Natural killer cell (primary cell): ENCODE results near the gene FAT1. TPM values are rescaled to one million over a fixed set of nuclear protein-coding genes. Genes with fewer than 3 reads are reported as not detected.

Experiments used
- ATAC-seq, 3 donors: fragments of 150-1000 bp in 2 of 3; fragments of 200-7000 bp in 1 of 3; cut with Tn5 transposase; 1 replicate in 1 of 3; 2 replicates in 2 of 3; pipeline ENCODE4 v1.10.0; 2021; ENCODE audit warnings: mild to moderate bottlenecking in 2 of 3, moderate library complexity in 2 of 3
- DNase-seq, 2 donors: peaks; one replicate each; pipeline versions ENCODE4 v3.0.0 to v3.0.0-alpha.2; 2013 to 2021; ENCODE audit warnings: mixed read lengths in 1 of 2
- H3K27ac ChIP-seq: one replicate; pipeline ENCODE4 v1.5.1; 2013; ENCODE audit warnings: mild to moderate bottlenecking, low read length
- H3K27me3 ChIP-seq: one replicate; pipeline ENCODE4 v1.6.1; 2013; ENCODE audit warnings: low read length; ENCODE audit not compliant: control insufficient read depth, insufficient read depth
- H3K36me3 ChIP-seq: one replicate; pipeline ENCODE4 v1.6.1; 2013; ENCODE audit warnings: low read length; ENCODE audit not compliant: control insufficient read depth, insufficient read depth
- H3K4me1 ChIP-seq: one replicate; pipeline ENCODE4 v1.6.1; 2013; ENCODE audit warnings: low read length; ENCODE audit not compliant: control insufficient read depth, insufficient read depth
- H3K4me3 ChIP-seq: one replicate; pipeline ENCODE4 v1.5.1; 2013; ENCODE audit warnings: low read length
- H3K9me3 ChIP-seq: one replicate; pipeline ENCODE4 v1.6.1; 2013; ENCODE audit warnings: low read length; ENCODE audit not compliant: control insufficient read depth, insufficient read depth
- H3K27ac Mint-ChIP-seq, 2 donors: one replicate each; pipeline ENCODE4 v1.8.0; 2022; ENCODE audit warnings: mild to moderate bottlenecking in 2 of 2, mixed read lengths in 2 of 2, moderate library complexity in 1 of 2
- H3K27me3 Mint-ChIP-seq, 2 donors: one replicate each; pipeline ENCODE4 v1.8.0; 2022; ENCODE audit warnings: low read depth in 2 of 2, mixed read lengths in 2 of 2
- H3K36me3 Mint-ChIP-seq: one replicate; pipeline ENCODE4 v1.8.0; 2022; ENCODE audit warnings: mixed read lengths
- H3K4me1 Mint-ChIP-seq, 2 donors: one replicate each; pipeline ENCODE4 v1.8.0; 2022; ENCODE audit warnings: mixed read lengths in 2 of 2
- H3K4me3 Mint-ChIP-seq: one replicate; pipeline ENCODE4 v1.8.0; 2022; ENCODE audit warnings: mild to moderate bottlenecking, moderate library complexity, mixed read lengths
- H3K9me3 Mint-ChIP-seq, 2 donors: one replicate each; pipeline ENCODE4 v1.8.0; 2022; ENCODE audit warnings: mixed read lengths in 2 of 2
- WGBS: methylation state at CpG from one replicate; pipeline ENCODE4 v1.1.7; 2013; ENCODE audit warnings: missing lambda C conversion rate; ENCODE audit not compliant: insufficient coverage; 5-methylcytosine and 5-hydroxymethylcytosine counted together
- intact Hi-C: fragments of 100-400 bp; cut with micrococcal nuclease; formaldehyde crosslinking; loops from one replicate; pipeline ENCODE4 v1.14.2; 2022
- total RNA-seq, 4 donors: library from RNA; stranded (reverse); fragments of 120-200 nt in 1 of 4; gene quantifications; one replicate each; pipeline versions ENCODE4 v1.2.3 to v1.2.4, GENCODE V29; 2013 to 2022
- TF ChIP-seq, protein P1 (sequence below): fragments of 200-600 bp; IDR thresholded peaks from one replicate; pipeline ENCODE4 v1.8.0; 2022; ENCODE audit warnings: antibody characterized with exemption

Gene FAT1
- total RNA-seq, 3 donors from 2014 or later (not counting 1 experiment from before 2014, with no cell fraction given) = not detected

DNA sequence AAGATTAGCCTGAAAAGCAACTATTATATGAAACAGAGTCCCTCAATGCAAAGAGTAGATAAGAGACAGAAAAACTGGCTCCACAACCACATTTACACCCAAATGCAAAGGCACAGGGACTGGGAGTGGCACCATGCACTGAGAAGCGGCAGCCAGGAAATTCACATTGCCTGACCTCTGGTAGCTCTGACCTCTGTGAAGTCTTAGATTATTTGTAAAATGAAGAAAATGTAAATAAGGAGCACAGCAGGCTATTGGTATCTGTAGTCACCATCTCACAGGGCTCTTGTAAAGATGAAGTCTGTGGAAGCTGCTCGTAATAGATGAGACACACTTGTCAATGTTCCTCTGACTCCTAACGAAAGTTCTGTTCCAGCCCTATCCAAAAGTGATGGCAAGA is 69.7 kb downstream of the FAT1 start:
- DNase-seq = no peak
- no peak for ATAC-seq
- H3K27me3 Mint-ChIP-seq = no peaks in the 10 kb centered on the region

DNA sequence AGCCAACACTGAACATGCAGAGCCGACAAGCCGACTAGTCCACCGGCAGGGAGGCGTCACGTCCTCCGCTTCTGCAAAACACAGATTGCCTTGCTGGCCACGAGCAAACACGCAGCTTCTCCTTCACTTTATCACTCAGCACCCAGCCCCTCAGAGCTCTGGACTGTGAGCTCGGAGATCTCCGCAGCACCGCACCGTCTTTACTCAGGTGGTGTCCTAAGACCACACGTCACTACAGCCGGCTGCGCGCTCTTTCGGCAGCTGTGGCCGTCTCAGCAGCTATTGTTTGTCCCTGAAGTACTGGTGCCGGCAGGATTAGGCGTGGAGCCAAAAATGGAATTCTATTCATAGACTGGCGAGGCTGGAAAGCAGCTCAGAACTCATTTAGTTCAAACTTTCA is 72.0 kb downstream of the FAT1 start:
- Mint-ChIP-seq H3K27ac (no peak overlapping the region), H3K4me3 (no peak overlapping the region), H3K9me3 (peaks cover 4 to 8% of the 10 kb centered on the region in 2 donors), H3K4me1 (no peaks in the 10 kb centered on the region), H3K36me3 (no peaks in the 10 kb centered on the region), H3K27me3 (no peaks in the 10 kb centered on the region)
- intact Hi-C loops = no loop called here
- H3K36me3 ChIP-seq = no peaks in the 10 kb centered on the region
- no peak for DNase-seq
- H3K4me1 ChIP-seq = no peaks in the 10 kb centered on the region
- no peak for ATAC-seq
- no peak overlapping the region for H3K27ac ChIP-seq
- TF ChIP-seq, protein P1, sequence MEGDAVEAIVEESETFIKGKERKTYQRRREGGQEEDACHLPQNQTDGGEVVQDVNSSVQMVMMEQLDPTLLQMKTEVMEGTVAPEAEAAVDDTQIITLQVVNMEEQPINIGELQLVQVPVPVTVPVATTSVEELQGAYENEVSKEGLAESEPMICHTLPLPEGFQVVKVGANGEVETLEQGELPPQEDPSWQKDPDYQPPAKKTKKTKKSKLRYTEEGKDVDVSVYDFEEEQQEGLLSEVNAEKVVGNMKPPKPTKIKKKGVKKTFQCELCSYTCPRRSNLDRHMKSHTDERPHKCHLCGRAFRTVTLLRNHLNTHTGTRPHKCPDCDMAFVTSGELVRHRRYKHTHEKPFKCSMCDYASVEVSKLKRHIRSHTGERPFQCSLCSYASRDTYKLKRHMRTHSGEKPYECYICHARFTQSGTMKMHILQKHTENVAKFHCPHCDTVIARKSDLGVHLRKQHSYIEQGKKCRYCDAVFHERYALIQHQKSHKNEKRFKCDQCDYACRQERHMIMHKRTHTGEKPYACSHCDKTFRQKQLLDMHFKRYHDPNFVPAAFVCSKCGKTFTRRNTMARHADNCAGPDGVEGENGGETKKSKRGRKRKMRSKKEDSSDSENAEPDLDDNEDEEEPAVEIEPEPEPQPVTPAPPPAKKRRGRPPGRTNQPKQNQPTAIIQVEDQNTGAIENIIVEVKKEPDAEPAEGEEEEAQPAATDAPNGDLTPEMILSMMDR = no peak
- no peak overlapping the region for H3K4me3 ChIP-seq
- WGBS = 91% methylated on average over 21 of the region's 21 CpGs
- no peaks in the 10 kb centered on the region for H3K27me3 ChIP-seq
- no peaks in the 10 kb centered on the region for H3K9me3 ChIP-seq

More for the DNA sequence above, 69.7 kb downstream of the FAT1 start:
- no peaks in the 10 kb centered on the region for H3K36me3 ChIP-seq
- Mint-ChIP-seq H3K4me1 (no peaks in the 10 kb centered on the region), H3K27ac (no peak overlapping the region), H3K4me3 (no peak overlapping the region), H3K9me3 (peaks cover 4 to 8% of the 10 kb centered on the region in 2 donors), H3K36me3 (no peaks in the 10 kb centered on the region)
- no peaks in the 10 kb centered on the region for H3K4me1 ChIP-seq
- H3K27ac ChIP-seq = no peak overlapping the region
- 89% methylated on average over 3 of the region's 3 CpGs for WGBS
- intact Hi-C loops = no loop called here
- TF ChIP-seq, protein P1 = no peak
- H3K27me3 ChIP-seq = no peaks in the 10 kb centered on the region
- H3K9me3 ChIP-seq = no peaks in the 10 kb centered on the region
- no peak overlapping the region for H3K4me3 ChIP-seq

DNA sequence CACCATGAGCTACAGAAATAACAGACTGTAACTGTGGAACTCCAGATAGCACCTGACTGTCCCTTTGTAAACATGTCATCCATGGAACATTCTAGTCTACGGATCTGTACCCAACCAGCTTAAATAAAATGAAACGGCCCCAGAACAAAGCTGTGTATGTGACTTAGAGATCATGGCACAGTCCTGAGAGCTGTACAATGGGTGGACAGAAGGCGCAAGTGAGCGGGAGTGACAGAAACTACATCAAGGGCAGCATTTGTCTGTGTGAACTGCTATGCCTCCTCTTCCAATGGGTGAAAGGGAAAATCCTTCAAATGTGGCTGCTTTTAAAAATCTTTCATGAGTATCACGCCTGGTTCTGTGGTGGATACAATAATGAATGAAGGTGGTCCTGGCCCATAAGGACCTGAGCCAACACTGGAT is 72.5 kb downstream of the FAT1 start:
- 89% methylated on average over 5 of the region's 5 CpGs for WGBS
- Histone ChIP-seq H3K9me3 (no peaks in the 10 kb centered on the region), H3K4me1 (no peaks in the 10 kb centered on the region), H3K27me3 (no peaks in the 10 kb centered on the region), H3K27ac (no peak overlapping the region), H3K36me3 (no peaks in the 10 kb centered on the region), H3K4me3 (no peak overlapping the region)
- intact Hi-C loops = no loop called here
- DNase-seq (no peak), ATAC-seq (no peak)
- no peak overlapping the region for H3K27ac Mint-ChIP-seq
- peaks cover 0 to 1% of the 10 kb centered on the region in 2 donors for H3K27me3 Mint-ChIP-seq
- no peaks in the 10 kb centered on the region for H3K4me1 Mint-ChIP-seq
- H3K4me3 Mint-ChIP-seq = no peak overlapping the region
- no peaks in the 10 kb centered on the region for H3K36me3 Mint-ChIP-seq
- H3K9me3 Mint-ChIP-seq = peaks cover 4 to 8% of the 10 kb centered on the region in 2 donors
- TF ChIP-seq, protein P1 = no peak
